HG03060 (cell line): ENCODE data around the gene HADHA.
"Not testable (repeated sequence)": the region's sequence is repeated elsewhere in the genome, so short reads cannot be mapped to it uniquely, and the experiment has no call there.

ENCODE experiments used
- ATAC-seq: cut with Tn5 transposase; IDR thresholded peaks from one replicate; pipeline ENCODE4 v1.9.1; 2021; ENCODE audit warnings: low read depth, moderate number of reproducible peaks; ENCODE audit not compliant: unreplicated experiment

HADHA gene

DNA sequence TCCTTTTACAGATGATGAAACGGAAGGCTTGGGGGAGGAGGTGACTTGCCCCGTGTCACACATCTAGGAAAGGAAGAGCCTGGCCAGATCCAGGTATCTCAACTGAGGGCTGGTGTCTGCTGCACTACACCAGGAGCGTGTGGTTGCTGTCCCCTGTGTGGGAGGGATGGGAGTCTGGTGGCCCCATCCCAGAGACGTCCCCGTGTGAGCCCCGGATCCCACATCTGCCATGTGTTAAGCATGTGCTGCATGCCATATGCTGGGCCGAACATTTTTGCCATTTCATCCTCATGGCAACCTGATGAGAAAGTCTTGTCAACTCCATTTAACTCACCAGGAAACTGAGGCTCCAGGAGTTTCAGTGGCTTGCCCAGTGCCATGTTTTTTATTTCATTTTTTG, 67.3 kb downstream of the HADHA start:
- ATAC-seq = no peak

GRCh38 chr2:26176279-26176615, 68.2 kb downstream of the HADHA start:
- ATAC-seq = no peak

DNA sequence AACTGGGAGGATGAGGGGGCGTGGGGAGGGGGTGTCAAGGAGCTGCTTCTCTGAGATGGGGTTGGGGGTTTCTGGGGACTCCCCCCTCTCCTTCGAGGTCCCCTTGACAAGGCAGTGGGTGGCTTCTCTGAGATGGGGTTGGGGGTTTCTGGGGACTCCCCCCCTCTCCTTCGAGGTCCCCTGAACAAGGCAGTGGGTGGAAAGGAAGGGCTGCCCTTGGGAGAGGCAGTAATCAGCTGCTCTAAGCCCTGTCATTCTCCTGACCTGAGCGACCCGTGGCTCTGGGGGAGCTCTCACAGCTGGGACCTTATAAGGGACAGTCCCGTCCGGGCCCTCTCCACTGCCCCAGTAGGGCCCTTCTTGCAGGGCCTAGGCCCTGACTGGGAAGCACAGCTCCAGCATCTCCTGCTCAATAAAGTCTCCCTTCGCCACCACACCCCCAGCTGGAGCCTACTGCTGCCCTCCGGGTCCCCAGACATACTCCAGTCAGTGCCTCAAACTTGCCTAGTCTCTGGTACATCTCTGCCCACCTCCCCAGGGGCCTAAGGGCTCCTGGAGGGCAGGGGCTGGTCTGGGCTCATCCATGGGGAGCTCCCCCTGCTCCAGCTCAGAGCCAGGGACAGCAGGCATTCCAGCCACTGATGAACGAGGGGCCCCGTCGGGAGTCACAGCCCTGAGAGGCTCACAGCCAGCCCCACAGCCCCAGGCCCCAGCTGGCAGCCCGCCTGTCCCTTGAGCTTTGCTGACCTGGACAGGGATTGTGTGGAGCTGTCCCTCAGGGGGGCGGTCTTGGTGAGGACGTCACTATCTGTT, 68.8 kb downstream of the HADHA start:
- ATAC-seq = no peak

DNA sequence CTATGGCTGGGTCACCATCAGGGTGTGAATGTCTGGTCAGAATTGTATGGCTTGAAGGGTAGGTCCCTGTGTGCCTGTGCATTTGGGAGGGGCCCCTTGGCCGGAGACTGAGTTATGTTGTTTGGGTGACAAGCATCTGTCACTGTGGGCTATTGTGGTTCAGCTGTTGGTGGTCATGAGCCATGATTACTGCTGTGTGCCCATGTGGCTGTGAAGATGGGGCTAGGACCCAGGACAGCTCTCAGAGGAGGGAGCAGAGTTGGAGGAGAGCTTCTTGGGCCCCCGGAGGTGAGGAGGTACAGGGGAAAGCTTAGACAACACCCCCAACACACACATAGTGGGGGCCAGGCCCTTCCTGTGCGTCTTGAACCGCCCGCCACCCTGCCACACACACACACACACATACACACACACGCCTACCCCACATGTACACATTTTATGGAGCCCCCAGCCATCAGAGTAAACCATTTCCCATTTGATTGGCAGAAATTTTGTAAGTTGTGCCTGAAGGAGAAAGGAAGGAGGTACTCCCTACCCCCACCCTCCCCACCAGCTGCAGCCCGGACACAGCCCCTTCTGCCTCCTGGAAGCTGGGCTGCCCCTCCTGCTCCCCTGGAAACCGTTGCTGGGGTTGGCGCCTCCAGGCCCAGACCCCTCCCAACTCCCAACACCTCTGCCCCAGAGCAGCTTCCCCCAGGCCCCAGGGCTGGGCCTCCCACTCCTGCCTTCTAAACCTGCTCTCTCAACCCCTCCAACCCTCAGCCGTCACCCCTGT, 69.6 kb downstream of the HADHA start:
- ATAC-seq = no peak

DNA sequence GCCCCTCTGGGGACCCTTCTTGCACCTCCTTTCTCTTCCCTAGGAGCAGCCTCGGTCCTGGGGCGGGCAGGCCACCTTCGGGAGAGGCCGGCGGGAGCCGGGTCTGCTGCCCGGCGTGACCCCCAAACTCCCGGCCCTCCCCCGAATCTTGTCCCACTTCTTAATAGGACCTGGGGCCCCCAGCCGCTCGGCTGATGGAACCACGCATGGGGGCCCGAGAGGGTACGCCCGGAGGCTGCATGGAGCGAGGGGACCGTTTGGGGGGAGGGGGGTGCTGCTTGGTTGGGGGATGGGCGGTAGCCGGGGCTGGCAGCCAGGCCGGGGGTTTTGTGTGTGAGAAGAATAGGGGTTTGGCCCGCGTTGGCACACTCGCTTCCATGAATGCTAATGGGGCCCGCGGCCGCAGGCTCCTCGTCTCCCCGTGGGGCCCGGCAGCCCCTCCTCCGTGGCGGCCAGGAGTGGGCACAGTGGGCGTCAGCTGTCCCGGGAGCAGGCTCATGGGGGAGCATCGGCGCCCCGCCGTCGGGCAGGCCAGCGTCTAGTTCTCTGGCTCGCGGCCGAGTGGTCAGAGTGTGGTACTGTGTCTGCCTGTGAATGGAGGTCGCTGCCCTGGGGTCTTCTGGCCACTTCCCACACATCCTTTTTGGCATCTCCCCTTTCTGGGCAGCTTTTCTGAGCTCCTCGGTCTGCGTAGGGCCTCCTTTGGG, 70.5 kb downstream of the HADHA start:
- ATAC-seq = no peak

GRCh38 chr2:26172871-26173775, 71.3 kb downstream of the HADHA start, which contains the start of gene GAREM2:
Gene GAREM2, plus strand, starts transcription at chr2:26173088. Its CDS starts 133 bp downstream, at chr2:26173221.
- no peak for ATAC-seq

DNA sequence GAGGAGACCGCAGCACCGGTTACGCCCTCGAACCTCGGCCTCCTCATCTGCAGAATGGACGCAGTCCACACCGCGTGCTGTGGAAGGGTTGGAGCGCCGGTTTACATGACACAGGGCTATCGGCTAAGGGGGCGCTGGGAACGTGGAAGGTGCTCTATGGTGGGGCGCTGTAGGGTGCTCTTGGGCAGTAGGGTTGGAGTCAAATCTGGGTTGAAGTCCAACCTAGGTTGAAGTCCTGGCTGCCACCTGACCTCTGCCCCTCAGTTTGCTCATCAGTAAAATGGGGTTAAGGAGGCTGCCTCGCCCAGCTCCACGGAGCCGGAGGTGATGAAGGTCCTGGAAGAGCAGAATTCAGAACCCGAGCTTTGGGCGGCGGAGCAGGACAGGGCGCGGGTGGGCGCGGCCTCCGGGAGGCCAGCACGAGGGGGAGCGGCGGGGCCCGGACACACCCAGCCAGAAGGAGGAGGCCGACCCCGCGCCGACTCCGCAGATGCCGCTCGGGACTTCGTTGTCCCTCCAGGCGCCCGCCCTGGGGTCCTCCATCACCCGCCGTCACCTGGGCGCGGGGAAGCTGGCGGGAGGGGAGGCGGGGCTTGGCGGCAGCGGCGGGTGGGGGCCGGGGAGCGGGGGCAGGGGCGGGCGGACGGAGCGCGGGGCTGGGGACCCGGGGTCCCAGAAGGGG, 72.1 kb downstream of the HADHA start:
- no peak for ATAC-seq

GRCh38 chr2:26170795-26171194, 73.6 kb downstream of the HADHA start:
- ATAC-seq = no peak

GRCh38 chr2:26169681-26170414, 74.6 kb downstream of the HADHA start:
- no peak for ATAC-seq

GRCh38 chr2:26169226-26169625, 75.2 kb downstream of the HADHA start:
- no peak for ATAC-seq

DNA sequence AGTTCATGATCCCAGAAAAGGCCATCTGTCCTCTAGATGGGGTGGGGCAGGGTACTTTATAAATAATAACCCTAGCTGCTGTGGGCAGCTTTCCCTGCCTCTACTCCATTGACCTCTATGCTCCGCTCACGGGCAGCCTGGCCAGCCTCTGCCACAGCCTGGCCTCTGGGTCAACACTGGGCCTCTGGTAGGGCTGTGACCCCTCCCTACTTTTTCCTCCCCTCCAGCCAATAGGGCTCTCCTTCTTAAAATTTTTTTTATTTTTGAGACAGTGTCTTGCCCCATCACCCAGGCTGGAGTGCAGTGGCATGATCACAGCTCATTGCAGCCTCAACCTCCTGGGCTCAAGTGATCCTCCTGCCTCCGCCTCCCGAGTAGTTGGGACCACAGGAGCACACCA, 75.6 kb downstream of the HADHA start:
- no peak for ATAC-seq

GRCh38 chr2:26166541-26166940, 77.9 kb downstream of the HADHA start:
- ATAC-seq = not testable (repeated sequence)

GRCh38 chr2:26165403-26165802, 79.0 kb downstream of the HADHA start:
- ATAC-seq = no peak

GRCh38 chr2:26164641-26165211, 79.7 kb downstream of the HADHA start:
- no peak for ATAC-seq

- ATAC-seq = no peak
Measured at GRCh38 chr2:26164231-26164630, 80.2 kb downstream of the HADHA start.

GRCh38 chr2:26162963-26163362, 81.5 kb downstream of the HADHA start:
- ATAC-seq = no peak

- ATAC-seq = no peak
Measured at GRCh38 chr2:26161926-26162325, 82.5 kb downstream of the HADHA start.

- ATAC-seq = no peak
Measured at GRCh38 chr2:26157580-26157979, 86.9 kb downstream of the HADHA start.

GRCh38 chr2:26150243-26150642, 94.2 kb downstream of the HADHA start:
- ATAC-seq = no peak
